Stimulated activated memory B cell treated with anti-CD40 and anti-IgM and Interleukin-4, amounts not matched to agents 10 μg/mL and 1 μg/mL and 100 μg/mL, for 72 hours (primary cell): ENCODE results near the gene SPPL3.

Experiments used
- ATAC-seq: fragments of 150-1000 bp; cut with Tn5 transposase; 2 replicates; pipeline ENCODE4 v1.10.0; 2021
- H3K27ac Mint-ChIP-seq: one replicate; pipeline ENCODE4 v1.8.0; 2022; ENCODE audit warnings: mild to moderate bottlenecking, mixed read lengths
- H3K27me3 Mint-ChIP-seq: one replicate; pipeline ENCODE4 v1.8.0; 2022; ENCODE audit warnings: mixed read lengths
- H3K36me3 Mint-ChIP-seq: one replicate; pipeline ENCODE4 v1.8.0; 2022; ENCODE audit warnings: mixed read lengths
- H3K4me1 Mint-ChIP-seq: one replicate; pipeline ENCODE4 v1.8.0; 2022; ENCODE audit warnings: mixed read lengths
- H3K4me3 Mint-ChIP-seq: one replicate; pipeline ENCODE4 v1.8.0; 2022; ENCODE audit warnings: mild to moderate bottlenecking, moderate library complexity, mixed read lengths
- H3K9me3 Mint-ChIP-seq: one replicate; pipeline ENCODE4 v1.8.0; 2022; ENCODE audit warnings: mixed read lengths

Gene SPPL3

DNA sequence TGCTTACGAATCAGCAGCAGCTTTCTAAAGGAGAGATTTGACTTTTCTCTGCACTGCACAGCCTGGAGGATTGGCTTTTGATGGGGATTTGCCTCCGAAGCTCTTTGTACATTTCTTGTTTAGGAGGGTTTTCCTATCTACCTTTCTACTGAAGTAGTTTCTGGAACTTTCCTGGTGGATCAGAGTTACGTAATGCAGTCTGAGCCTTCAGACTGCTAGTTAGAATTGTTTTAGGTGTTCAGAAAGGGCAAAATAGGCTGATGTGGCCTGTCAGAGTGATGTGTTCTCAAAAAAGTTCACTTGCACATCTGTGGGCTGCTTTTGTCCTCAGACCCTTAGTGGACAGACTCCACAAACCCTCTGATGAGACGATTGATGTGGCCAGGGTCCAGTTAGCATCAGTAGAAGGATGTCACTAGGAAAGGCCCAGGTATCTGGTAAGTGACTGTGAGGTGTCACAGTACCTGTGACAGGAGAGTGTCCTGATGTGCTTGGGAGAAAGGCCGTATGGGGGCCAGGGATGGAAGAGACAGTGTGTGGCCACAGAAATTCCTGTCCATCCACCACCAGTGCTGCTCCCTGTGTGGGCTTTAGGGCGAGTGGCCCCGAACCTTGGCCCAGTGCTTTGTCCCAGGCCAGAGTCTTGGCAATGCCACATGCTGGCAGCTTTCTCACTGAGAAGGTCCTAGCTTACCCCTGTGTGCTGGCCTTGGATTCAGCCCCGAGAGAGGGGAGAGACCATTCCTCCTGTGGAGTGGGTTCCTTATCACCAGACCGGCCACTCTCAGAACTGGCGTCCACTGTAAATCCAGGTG lies 183.0 kb downstream of the SPPL3 start:
- peaks cover 70% of the 10 kb centered on the region for H3K36me3 Mint-ChIP-seq
- no peak for ATAC-seq

DNA sequence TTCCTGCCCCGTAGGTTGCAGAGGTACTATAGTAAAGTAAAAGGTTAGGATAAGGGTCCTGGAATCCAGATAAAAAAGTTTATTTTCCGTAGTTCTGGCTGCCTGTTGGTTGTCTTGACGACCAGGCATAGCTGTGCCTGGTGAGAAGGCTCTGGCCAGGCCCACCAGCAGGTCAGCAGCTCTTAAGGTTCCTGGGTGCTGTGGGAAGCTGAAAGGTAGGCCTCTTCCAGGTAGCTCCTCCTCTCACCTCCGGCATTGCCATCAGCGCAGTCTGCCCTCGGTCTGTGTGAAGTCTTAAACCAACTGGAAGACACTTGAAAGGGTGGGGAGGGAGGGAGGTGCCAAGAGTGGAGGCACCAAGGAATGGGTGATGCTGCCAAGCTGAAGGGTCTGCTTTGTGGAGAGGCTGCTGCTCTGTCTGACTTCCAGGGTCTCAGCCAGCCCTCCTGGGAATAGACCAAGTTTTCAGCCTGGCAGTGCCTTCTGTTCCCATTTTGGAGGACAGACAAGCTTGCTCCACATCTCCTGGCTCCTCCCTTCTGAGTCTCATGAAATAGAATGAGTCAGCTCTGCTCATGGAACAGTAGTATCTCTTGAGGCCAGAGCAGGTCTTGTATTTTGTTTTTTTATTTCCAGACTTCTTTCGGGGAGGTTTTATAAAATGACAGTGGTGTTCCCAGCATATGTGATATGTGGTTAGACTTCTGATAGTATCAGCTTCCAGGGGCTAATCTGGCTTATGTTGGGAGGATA lies 183.7 kb downstream of the SPPL3 start:
- no peaks in the 10 kb centered on the region for H3K9me3 Mint-ChIP-seq
- H3K4me1 Mint-ChIP-seq, result peaks cover 35% of the 10 kb centered on the region
- no peaks in the 10 kb centered on the region for H3K27me3 Mint-ChIP-seq
- no peak overlapping the region for H3K27ac Mint-ChIP-seq
- peaks cover 73% of the 10 kb centered on the region for H3K36me3 Mint-ChIP-seq
- ATAC-seq, result no peak
- H3K4me3 Mint-ChIP-seq, result no peak overlapping the region

More for the DNA sequence above, 183.0 kb downstream of the SPPL3 start:
- Mint-ChIP-seq H3K4me1 (peaks cover 40% of the 10 kb centered on the region), H3K27me3 (no peaks in the 10 kb centered on the region), H3K9me3 (no peaks in the 10 kb centered on the region), H3K27ac (no peak overlapping the region), H3K4me3 (no peak overlapping the region)

DNA sequence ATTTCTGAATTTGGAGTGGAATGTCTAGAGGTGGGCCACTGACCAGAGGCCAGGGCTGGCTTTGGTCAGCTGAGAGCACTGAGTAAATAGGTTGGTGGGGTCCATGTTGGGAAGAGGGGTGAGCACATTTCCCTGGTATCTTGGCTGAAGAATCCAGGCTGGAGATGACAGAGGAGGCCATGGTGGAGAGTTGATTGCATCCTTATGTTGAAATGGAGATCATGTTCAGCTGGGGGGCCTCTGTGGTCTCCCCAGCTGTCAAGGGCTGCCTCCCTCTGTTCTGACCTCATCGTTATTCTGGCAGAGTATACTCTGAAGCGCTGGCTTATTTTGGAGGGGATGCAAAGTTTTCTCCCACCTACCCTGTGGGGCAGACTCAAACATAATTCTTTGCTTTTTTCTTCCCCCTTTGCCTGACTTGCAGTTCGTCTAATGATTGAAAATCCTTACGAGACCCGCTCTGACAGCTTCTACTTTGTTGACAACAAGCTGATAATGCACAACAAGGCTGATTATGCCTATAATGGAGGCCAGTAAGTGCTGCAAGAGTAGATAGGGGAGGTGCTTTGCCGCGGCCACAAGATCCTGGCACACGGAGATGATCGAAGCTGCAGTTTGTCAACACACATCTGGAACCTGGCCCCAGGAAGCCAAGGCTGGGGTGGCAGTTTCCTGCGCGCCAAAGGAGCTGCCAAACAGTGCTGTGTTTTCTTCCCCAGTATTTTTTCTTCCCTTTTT lies 184.5 kb downstream of the SPPL3 start:
- no peak overlapping the region for H3K27ac Mint-ChIP-seq
- no peaks in the 10 kb centered on the region for H3K9me3 Mint-ChIP-seq

DNA sequence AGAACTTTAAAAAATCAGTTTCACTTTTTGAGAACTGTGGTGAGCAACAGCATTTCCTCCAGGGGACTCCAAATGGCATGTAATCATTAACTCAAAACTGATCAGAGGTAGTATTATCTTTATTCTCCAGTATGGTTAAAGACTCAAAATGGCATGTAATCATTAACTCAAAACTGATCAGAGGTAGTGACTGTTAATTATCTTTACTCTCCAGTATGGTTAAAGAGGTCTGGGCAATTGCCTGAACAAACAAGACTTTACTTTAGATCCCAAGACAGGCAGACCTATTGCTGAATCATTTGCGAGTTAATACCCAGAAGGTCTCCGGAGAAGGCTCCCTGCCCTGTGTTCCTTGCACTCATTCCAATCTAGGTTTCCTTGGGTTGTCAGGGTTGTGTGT lies 185.1 kb downstream of the SPPL3 start:
- Mint-ChIP-seq H3K4me1 (peaks cover 25% of the 10 kb centered on the region), H3K4me3 (no peak overlapping the region), H3K36me3 (peaks cover 65% of the 10 kb centered on the region), H3K27me3 (no peaks in the 10 kb centered on the region), H3K9me3 (no peaks in the 10 kb centered on the region), H3K27ac (no peak overlapping the region)
- no peak for ATAC-seq

More for the DNA sequence above, 184.5 kb downstream of the SPPL3 start:
- no peak overlapping the region for H3K4me3 Mint-ChIP-seq
- peaks cover 71% of the 10 kb centered on the region for H3K36me3 Mint-ChIP-seq
- H3K4me1 Mint-ChIP-seq, result peaks cover 28% of the 10 kb centered on the region
- no peak for ATAC-seq
- no peaks in the 10 kb centered on the region for H3K27me3 Mint-ChIP-seq

DNA sequence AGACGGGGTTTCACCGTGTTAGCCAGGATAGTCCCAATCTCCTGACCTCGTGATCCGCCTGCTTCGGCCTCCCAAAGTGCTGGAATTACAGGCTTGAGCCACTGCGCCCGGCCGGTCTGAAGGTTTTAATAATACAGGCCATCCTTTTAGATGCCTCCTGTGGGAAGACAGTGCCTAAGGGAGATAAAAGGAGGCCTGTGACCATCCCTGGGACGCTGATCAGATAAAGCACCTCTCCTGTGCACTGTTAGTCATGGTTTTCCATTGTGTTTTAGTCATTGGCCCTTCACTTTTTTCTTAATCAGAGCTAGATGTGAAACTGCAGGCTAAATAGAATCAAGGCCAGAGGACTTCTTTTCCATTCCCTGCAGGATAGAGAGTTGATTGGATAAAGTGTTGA lies 186.1 kb downstream of the SPPL3 start:
- H3K36me3 Mint-ChIP-seq, result peaks cover 62% of the 10 kb centered on the region
- ATAC-seq, result no peak
- no peak overlapping the region for H3K27ac Mint-ChIP-seq
- H3K27me3 Mint-ChIP-seq, result no peaks in the 10 kb centered on the region
- peaks cover 31% of the 10 kb centered on the region for H3K4me1 Mint-ChIP-seq
- no peaks in the 10 kb centered on the region for H3K9me3 Mint-ChIP-seq
- no peak overlapping the region for H3K4me3 Mint-ChIP-seq

DNA sequence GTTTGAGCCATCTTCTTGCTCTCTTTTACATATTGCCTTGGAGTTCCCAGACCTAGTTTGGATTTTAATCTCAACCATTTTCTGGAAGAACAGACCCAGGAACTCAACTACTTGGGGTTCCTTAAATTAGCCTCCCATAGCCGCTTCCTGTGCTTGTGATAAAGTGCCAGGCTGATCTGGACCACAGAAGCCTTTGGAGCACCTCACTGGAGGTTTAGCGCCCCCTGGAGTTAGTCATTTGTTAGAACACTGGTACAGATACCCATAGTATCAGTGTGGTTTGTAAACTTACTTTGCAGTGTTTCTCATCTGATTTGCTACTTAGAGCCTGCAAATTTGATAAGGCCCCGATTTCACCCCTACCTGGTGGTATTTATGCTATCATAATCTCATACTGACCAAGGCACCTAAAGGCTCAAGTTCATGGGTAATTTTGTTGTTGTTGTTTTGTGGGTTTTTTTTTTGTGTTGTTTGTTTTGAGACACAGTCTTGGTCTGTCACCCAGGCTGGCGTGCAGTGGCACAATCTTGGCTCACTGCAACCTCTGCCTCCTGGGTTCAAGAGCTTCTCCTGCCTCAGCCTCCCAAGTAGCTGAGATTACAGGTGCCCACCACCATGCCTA lies 190.2 kb downstream of the SPPL3 start:
- Mint-ChIP-seq H3K4me1 (peaks cover 33% of the 10 kb centered on the region), H3K27ac (no peak overlapping the region), H3K36me3 (peaks cover 30% of the 10 kb centered on the region), H3K9me3 (no peaks in the 10 kb centered on the region), H3K4me3 (no peak overlapping the region), H3K27me3 (no peaks in the 10 kb centered on the region)
- peak; percentile 66 for ATAC-seq

DNA sequence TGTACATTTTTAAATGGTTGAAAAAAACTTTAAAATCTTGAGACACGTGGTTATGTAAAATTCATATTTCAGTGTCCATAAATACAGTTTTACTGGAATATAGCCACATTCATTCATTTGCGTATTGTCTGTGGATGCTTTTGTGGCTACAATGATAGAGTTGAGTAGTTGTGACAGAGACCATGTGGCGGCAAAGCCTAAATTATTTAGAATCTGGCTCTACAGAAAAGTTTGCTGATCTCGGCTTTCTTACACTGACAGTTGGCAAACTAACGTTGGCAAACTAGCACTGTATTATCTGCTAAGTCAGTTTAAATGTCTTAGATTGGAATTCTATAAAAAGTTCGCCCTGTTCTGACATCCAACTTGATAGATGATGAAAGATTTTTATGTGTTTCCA lies 191.5 kb downstream of the SPPL3 start:
- H3K9me3 Mint-ChIP-seq, result no peaks in the 10 kb centered on the region
- H3K27me3 Mint-ChIP-seq, result no peaks in the 10 kb centered on the region
- H3K4me1 Mint-ChIP-seq, result peaks cover 26% of the 10 kb centered on the region
- H3K36me3 Mint-ChIP-seq, result peaks cover 20% of the 10 kb centered on the region
- H3K27ac Mint-ChIP-seq, result no peak overlapping the region
- ATAC-seq, result no peak
- H3K4me3 Mint-ChIP-seq, result no peak overlapping the region
